ENCODE measurements around the gene RNU6-8.

Gene RNU6-8

DNA sequence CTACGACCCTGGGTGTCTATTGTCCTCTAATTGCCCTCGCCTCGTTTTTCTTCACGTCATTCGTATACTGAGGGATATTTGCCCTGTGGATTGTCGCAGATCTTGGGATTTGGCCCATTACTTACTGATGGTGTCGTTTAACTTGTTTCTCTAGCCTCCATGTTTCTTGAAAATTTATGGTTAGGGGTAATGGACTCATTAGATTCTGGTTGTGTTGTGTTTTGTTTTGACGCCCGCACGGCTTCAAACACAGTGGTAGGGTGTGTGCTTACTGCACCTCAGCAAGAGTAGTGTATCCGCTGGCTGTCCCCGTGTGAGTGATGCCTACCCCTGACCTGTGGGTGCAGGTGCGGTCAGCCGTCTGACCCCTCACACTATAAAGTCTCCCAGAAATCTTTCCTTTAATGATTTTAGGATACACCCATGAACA is 874 bp upstream of the RNU6-8 start:
- DNase-seq (ENCODE audit: low read depth): no peak

- DNase-seq (ENCODE audit: low read depth): no peak
Measured at GRCh38 chr14:32202491-32202997, 525 bp downstream of the RNU6-8 start.

- DNase-seq (ENCODE audit: low read depth): no peak
Measured at GRCh38 chr14:32201816-32202490, 1.1 kb downstream of the RNU6-8 start, which contains the start of gene RNU6-7. TSS of gene RNU6-7 (plus strand) at chr14:32202045.

- DNase-seq (ENCODE audit: low read depth): no peak
Measured at GRCh38 chr14:32201193-32201815, 1.8 kb downstream of the RNU6-8 start.

GRCh38 chr14:32200368-32201192 is 2.5 kb downstream of the RNU6-8 start:
- no peak for DNase-seq (ENCODE audit: low read depth)

DNA sequence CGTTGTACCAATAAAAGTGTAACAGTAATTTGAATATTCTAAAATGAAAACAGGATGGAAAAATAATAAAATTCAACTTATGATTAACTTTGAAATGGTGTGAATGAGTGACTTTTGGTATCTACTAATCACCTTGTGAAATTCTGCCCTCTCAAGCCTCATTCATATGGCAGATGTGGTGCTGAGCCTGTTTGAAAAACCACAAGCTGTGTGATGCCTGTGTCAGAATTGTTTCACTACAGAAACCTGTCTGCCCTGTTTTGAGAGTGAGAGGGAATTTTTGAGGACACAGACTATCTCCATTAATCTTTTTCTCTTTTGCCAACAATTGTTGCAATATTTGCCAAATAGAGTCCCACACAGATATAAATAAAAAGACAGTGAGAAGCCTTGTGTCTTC is 5.2 kb downstream of the RNU6-8 start:
- DNase-seq (ENCODE audit: low read depth): no peak

DNA sequence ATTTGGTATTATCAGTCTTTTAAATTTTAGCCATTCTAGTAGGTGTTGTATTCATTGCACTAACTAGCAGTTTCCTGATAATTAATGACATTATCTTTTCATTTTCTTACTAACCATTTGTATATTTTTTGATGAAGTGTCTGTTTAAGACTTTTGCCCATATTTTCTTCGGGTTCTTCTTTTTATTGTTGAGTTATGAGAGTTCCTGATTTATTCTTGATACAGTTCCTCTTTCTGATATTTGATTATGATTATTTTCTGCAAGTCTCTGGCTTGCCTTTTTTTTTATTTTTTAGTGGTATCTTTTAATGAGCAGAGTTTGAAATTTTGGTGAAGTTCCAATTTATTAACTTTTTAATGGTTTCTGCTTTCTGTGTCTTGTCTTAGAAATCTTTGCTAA is 7.4 kb downstream of the RNU6-8 start:
- no peak for DNase-seq (ENCODE audit: low read depth)

- DNase-seq (ENCODE audit: low read depth): no peak
Measured at GRCh38 chr14:32193532-32193931, 9.5 kb downstream of the RNU6-8 start.

DNA sequence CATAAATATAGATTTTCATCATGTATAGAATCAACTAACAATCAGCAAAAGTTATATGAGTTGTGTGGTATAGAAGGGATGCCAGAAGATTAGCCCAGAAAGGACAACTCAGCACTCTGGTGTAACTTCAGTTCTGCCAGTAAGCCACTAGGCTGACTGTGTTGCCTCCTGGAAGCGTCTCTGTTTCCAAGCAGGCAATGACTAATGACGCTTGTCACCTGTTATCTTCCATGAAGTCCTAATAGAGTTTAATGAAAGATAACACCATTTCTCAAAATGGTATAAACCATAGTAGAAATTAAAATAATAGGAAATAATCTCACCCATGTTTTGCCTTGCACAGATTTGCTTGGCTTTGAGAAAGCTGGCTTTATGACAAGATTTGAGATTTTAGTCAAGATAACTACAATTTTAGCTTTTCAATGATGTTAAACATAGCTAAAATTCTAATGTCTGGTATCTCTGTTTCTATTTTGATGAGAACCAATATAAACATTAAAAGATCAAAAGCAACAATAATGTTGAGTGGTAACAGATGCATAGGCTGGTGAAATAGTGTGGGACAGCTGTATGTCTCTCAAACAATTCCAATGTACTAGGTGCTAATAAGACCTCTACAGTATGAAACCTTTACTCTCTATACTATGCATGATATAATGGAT is 10.2 kb downstream of the RNU6-8 start:
- no peak for DNase-seq (ENCODE audit: low read depth)

DNA sequence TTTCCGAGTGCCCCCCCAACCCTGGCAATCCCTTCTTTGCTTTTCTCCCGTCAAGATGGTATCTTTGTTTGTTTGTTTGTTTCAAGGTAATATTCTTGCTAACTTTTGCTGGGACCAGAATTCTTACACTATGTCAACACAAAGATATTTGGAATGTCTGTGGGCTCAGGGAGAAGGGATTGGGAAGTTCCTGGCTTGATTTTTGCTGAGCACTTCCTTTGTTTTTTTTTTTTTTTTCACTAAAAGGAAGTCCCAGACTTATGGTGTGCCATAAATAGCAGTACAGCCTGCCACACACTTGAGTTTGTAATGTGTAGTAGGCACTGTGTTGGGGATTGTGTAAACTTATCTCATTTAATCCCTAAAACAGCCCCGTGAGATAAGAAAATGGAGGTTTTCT is 12.4 kb downstream of the RNU6-8 start:
- DNase-seq (ENCODE audit: low read depth): no peak

- DNase-seq (ENCODE audit: low read depth): no peak
Measured at GRCh38 chr14:32189811-32190210, 13.3 kb downstream of the RNU6-8 start.

- DNase-seq (ENCODE audit: low read depth): no peak
Measured at GRCh38 chr14:32186248-32186647, 16.8 kb downstream of the RNU6-8 start.

DNA sequence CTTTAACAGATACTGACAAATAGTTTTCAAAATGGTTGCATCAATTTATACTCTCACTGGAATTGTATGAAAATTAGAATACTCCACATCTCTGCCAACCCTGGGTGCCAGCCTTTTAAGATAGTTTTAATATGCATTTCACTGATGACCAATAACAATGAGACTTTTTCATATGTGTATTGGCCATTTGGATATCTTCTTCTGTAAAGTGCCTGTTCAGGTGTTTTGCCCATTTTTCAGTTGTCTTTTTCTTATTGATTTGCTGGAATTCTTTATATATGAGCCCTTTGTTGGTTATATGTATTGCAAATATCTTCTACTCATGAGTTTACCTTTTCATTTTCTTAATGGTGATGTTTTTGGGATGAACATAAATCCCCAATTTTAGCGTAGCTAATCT is 18.0 kb downstream of the RNU6-8 start:
- no peak for DNase-seq (ENCODE audit: low read depth)

- DNase-seq (ENCODE audit: low read depth): no peak
Measured at GRCh38 chr14:32183151-32184058, 19.7 kb downstream of the RNU6-8 start.

- no peak for DNase-seq (ENCODE audit: low read depth)
Measured at GRCh38 chr14:32171469-32171868, 31.6 kb downstream of the RNU6-8 start.

GRCh38 chr14:32169191-32169590 is 33.9 kb downstream of the RNU6-8 start:
- DNase-seq (ENCODE audit: low read depth): no peak

GRCh38 chr14:32167907-32168306 is 35.2 kb downstream of the RNU6-8 start:
- DNase-seq (ENCODE audit: low read depth): no peak

DNA sequence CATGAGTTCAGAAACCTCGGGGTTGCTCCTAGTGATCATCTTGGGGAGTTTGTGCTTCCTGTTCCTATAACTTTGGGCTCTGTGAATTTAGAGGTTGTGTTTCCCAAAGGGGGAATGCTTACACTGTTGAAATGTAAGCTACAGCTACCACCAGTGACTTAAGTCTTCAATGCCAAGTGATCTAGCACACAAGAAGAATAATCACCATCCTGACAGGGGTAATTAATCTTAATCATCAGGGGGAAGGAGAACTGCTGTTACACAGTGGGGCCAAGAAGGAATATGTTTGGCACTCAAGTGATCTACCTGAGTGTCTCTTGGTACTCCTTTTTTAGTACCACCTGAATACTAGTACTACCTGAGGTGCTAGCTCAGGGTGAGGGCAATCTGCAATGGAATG is 36.1 kb downstream of the RNU6-8 start:
- DNase-seq (ENCODE audit: low read depth): no peak

GRCh38 chr14:32166029-32166428 is 37.0 kb downstream of the RNU6-8 start:
- DNase-seq (ENCODE audit: low read depth): no peak

Measured in HS-27A (cell line).